ENCODE results near the gene TBC1D12.

Gene TBC1D12

GRCh38 chr10:94489976-94490788 is 87.8 kb downstream of the TBC1D12 start:
- no peak overlapping the region for H3K27ac ChIP-seq (ENCODE audit: low read depth, low read length)
- H3K79me2 ChIP-seq (ENCODE audit: insufficient read depth, low read length), result no peaks in the 10 kb centered on the region
- H3F3A ChIP-seq (ENCODE audit: insufficient read depth), result no peaks in the 10 kb centered on the region
- no peaks in the 10 kb centered on the region for H4K20me1 ChIP-seq (ENCODE audit: low read depth, low read length)
- no peak overlapping the region for H3K4me2 ChIP-seq (ENCODE audit: low read depth, low read length, poor library complexity, severe bottlenecking)
- H3K36me3 ChIP-seq (ENCODE audit: low read length), result no peaks in the 10 kb centered on the region
- H2AFZ ChIP-seq (ENCODE audit: low read depth, low read length, severe bottlenecking), result no peak overlapping the region
- no peaks in the 10 kb centered on the region for H3K27me3 ChIP-seq (ENCODE audit: low read length)
- H3K9me2 ChIP-seq (replicated peaks; ENCODE audit: insufficient read depth, low read length), result no peaks in the 10 kb centered on the region
- no peak overlapping the region for H3K4me3 ChIP-seq (ENCODE audit: insufficient read depth, low read length, poor library complexity, severe bottlenecking)
- no peak for TF ChIP-seq EZH2phosphoT487 (conservative IDR thresholded peaks at IDR 0.05; ENCODE audit: low read length)
- TF ChIP-seq, protein P1, sequence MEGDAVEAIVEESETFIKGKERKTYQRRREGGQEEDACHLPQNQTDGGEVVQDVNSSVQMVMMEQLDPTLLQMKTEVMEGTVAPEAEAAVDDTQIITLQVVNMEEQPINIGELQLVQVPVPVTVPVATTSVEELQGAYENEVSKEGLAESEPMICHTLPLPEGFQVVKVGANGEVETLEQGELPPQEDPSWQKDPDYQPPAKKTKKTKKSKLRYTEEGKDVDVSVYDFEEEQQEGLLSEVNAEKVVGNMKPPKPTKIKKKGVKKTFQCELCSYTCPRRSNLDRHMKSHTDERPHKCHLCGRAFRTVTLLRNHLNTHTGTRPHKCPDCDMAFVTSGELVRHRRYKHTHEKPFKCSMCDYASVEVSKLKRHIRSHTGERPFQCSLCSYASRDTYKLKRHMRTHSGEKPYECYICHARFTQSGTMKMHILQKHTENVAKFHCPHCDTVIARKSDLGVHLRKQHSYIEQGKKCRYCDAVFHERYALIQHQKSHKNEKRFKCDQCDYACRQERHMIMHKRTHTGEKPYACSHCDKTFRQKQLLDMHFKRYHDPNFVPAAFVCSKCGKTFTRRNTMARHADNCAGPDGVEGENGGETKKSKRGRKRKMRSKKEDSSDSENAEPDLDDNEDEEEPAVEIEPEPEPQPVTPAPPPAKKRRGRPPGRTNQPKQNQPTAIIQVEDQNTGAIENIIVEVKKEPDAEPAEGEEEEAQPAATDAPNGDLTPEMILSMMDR (IDR thresholded peaks at IDR 0.05; ENCODE audit: insufficient read depth, low read length, poor library complexity, severe bottlenecking), result no peak
- H3K9ac ChIP-seq (ENCODE audit: low read length), result no peak overlapping the region
- no peaks in the 10 kb centered on the region for H3K9me3 ChIP-seq (ENCODE audit: insufficient read depth, low read length)

DNA sequence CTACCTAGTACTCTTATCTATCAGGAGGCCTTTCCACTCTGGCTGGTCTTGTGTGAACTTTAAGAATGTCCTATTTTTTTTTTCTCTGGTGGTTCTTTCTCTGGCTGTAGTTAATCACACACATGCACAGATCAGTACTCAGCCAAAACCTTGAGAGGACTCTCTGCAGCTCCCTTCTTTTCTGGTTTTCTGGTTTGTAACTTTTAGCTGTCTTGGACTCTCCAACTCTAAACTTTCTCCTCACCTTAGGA is 88.4 kb downstream of the TBC1D12 start:
- no peak for TF ChIP-seq EZH2phosphoT487 (conservative IDR thresholded peaks at IDR 0.05; ENCODE audit: low read length)
- TF ChIP-seq, protein P1 (IDR thresholded peaks at IDR 0.05; ENCODE audit: insufficient read depth, low read length, poor library complexity, severe bottlenecking), result no peak
- no peak overlapping the region for H2AFZ ChIP-seq (ENCODE audit: low read depth, low read length, severe bottlenecking)
- no peaks in the 10 kb centered on the region for H3K27me3 ChIP-seq (ENCODE audit: low read length)
- no peaks in the 10 kb centered on the region for H4K20me1 ChIP-seq (ENCODE audit: low read depth, low read length)
- no peaks in the 10 kb centered on the region for H3K9me2 ChIP-seq (replicated peaks; ENCODE audit: insufficient read depth, low read length)
- H3K9me3 ChIP-seq (ENCODE audit: insufficient read depth, low read length), result no peaks in the 10 kb centered on the region
- H3K79me2 ChIP-seq (ENCODE audit: insufficient read depth, low read length), result no peaks in the 10 kb centered on the region
- H3K4me3 ChIP-seq (ENCODE audit: insufficient read depth, low read length, poor library complexity, severe bottlenecking), result no peak overlapping the region
- no peak overlapping the region for H3K27ac ChIP-seq (ENCODE audit: low read depth, low read length)
- H3F3A ChIP-seq (ENCODE audit: insufficient read depth), result no peaks in the 10 kb centered on the region
- no peak overlapping the region for H3K9ac ChIP-seq (ENCODE audit: low read length)
- H3K36me3 ChIP-seq (ENCODE audit: low read length), result no peaks in the 10 kb centered on the region
- no peak overlapping the region for H3K4me2 ChIP-seq (ENCODE audit: low read depth, low read length, poor library complexity, severe bottlenecking)

DNA sequence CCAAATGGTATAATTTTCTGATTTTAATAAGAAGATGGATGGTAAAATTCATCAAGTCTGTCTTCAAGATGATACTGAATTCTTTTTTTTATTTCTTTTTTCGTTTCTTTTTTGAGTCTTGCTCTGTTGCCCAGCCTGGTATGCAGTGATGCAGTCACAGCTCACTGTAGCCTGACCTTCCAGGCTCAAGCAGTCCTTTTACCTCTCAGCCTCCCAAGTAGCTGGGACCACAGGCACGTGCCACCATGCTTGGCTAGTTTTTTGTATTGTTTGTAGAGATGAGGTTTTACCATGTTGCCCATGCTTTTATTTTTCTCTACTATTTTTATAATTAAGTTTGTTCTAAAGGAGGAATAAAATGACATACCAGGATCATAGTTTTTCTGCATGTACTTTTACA is 91.1 kb downstream of the TBC1D12 start:
- no peaks in the 10 kb centered on the region for H3K9me3 ChIP-seq (ENCODE audit: insufficient read depth, low read length)
- no peaks in the 10 kb centered on the region for H3K27me3 ChIP-seq (ENCODE audit: low read length)
- no peak overlapping the region for H3K9ac ChIP-seq (ENCODE audit: low read length)
- H3K4me2 ChIP-seq (ENCODE audit: low read depth, low read length, poor library complexity, severe bottlenecking), result no peak overlapping the region
- H3K36me3 ChIP-seq (ENCODE audit: low read length), result no peaks in the 10 kb centered on the region
- H3K9me2 ChIP-seq (replicated peaks; ENCODE audit: insufficient read depth, low read length), result no peaks in the 10 kb centered on the region
- no peaks in the 10 kb centered on the region for H4K20me1 ChIP-seq (ENCODE audit: low read depth, low read length)
- TF ChIP-seq, protein P1 (IDR thresholded peaks at IDR 0.05; ENCODE audit: insufficient read depth, low read length, poor library complexity, severe bottlenecking), result no peak
- H3K4me3 ChIP-seq (ENCODE audit: insufficient read depth, low read length, poor library complexity, severe bottlenecking), result no peak overlapping the region
- H2AFZ ChIP-seq (ENCODE audit: low read depth, low read length, severe bottlenecking), result no peak overlapping the region
- no peak overlapping the region for H3K27ac ChIP-seq (ENCODE audit: low read depth, low read length)
- no peaks in the 10 kb centered on the region for H3K79me2 ChIP-seq (ENCODE audit: insufficient read depth, low read length)
- H3F3A ChIP-seq (ENCODE audit: insufficient read depth), result no peaks in the 10 kb centered on the region

Measured in SU-DHL-6 (cell line).